ENCODE data around the gene RASAL1.

GRCh38 chr12:113142886-113143332, 7.3 kb upstream of the RASAL1 start:
- TF ChIP-seq CTCF (IDR thresholded peaks at IDR 0.05 in 8 of 11, conservative IDR thresholded peaks at IDR 0.05 in 3 of 11), result no peak
- no peak for TF ChIP-seq POLR2AphosphoS5 (IDR thresholded peaks at IDR 0.05)
